GM21526 (cell line): ENCODE results near the gene IBA57.
"Not testable (repeated sequence)": the region's sequence is repeated elsewhere in the genome, so short reads cannot be mapped to it uniquely, and the experiment has no call there.

Experiments used
- ATAC-seq: cut with Tn5 transposase; IDR thresholded peaks from one replicate; pipeline ENCODE4 v1.9.1; 2021; ENCODE audit warnings: moderate library complexity; ENCODE audit not compliant: unreplicated experiment, low FRiP score

Gene IBA57

DNA sequence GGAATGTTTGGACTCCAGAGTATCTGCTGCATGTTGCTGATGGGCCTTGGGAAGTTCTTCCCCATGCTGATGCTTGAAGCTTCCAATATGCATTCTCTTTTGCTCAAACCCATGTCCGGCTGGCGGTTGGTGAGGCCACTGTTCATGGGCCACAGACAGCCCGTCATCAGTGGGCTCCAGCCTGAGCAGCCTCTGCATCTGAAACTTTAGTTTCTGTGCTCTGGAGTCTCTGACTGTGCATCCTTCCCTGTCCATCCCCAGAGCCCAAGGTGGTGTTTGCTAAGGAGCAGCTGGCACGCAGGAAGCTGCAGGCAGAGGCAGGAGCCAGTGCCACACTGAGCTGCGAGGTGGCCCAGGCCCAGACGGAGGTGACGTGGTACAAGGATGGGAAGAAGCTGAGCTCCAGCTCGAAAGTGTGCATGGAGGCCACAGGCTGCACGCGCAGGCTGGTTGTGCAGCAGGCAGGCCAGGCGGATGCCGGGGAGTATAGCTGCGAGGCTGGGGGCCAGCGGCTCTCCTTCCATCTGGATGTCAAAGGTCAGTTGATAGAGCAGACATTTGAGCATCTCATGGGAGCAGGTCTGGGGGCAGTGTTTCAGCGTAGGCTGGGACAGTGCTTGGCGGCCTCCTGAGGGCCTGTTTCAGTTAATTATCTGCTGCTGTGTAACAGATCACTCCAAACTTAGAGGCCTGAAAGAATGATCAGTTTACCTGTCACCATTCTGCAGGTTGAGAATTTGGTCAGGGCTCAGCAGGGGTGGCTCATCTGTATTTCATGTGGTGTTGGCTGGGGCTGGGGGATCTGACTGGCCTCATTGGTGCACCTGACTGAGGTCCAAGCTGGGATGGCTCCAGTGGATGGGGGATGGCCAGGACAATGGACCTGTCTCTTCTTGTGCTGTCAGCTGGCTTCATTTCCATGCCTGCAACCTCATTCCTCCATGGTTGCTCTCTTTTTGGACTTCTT is 58.9 kb downstream of the IBA57 start:
- no peak for ATAC-seq

DNA sequence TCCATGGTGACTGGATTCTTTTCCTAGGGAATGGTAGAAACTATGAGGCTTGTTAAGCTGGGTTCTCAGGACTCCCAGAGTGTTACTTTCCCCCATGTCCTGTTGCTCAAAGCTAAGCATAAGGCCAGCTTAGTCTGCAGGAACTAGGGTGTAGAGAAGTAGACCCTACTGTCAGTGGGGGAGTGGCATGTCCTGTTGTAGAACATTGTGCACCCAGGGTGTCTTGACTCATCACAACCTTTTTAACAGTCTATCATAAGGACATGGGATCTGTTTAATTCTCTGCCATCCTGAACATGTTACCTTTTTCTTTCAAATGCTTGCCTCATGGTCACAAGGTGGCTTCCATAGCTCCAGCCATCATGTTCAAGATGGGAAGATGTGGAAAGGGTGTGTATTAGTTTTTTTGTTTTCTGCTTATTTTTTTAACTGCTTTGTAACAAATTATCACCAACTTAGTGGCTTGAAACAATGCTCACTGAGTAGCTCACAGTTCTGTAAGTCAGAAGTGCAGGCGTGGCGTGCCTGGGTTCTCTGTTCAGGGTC is 59.6 kb downstream of the IBA57 start:
- ATAC-seq, result no peak

DNA sequence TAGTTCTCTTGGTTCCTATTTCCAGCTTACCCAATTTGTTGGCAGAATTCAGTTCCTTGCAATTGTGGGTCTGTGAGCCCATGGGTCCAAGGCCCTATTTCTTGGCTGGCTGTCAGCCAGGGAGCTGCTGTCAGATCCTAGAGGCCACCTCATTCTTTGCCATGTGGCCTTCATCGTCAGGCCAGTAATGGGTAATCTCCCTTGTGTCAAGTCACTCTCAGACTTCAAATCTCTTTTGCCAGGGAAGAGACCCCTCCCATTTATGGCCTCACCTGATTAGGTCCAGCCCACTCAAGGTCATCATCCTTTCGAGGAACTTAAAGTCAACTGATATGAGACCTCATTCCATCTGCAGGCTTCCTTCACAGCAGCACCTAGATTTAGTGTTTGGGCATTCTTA is 60.1 kb downstream of the IBA57 start:
- ATAC-seq, result no peak

DNA sequence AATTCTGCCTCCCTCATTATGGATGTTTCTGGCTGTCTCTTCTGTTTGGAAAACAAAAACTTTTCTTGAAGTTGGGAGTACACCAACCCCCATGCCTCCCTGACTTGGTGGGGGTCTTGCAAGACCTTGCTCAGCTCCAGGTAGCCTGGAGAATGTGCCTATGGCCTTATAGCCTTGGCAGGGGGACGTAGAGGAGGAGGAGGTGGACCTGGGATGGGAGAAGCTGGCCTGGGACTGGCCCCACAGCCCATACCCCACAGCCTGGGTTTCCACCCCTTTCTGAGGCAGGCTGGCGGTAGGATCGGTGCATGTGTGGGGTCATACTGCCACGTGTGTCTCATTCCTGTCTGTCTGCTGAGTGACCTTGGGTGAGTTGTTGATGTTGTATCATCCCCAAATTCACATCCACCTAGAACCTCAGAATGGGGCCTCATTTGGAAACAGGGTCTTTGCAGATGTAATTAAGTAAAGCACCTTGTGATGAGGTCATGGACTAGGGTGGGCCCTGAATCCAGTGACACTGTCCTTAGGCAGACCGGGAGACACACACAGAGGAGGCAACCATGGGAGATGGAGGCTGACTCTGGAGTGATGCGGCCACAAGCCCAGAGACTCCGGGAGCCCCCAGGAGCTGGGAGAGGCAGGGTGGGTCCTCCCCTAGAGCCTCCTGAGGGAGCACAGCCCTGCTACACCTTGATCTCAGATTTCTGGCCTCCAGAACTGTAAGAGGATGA is 60.7 kb downstream of the IBA57 start:
- ATAC-seq, result no peak

DNA sequence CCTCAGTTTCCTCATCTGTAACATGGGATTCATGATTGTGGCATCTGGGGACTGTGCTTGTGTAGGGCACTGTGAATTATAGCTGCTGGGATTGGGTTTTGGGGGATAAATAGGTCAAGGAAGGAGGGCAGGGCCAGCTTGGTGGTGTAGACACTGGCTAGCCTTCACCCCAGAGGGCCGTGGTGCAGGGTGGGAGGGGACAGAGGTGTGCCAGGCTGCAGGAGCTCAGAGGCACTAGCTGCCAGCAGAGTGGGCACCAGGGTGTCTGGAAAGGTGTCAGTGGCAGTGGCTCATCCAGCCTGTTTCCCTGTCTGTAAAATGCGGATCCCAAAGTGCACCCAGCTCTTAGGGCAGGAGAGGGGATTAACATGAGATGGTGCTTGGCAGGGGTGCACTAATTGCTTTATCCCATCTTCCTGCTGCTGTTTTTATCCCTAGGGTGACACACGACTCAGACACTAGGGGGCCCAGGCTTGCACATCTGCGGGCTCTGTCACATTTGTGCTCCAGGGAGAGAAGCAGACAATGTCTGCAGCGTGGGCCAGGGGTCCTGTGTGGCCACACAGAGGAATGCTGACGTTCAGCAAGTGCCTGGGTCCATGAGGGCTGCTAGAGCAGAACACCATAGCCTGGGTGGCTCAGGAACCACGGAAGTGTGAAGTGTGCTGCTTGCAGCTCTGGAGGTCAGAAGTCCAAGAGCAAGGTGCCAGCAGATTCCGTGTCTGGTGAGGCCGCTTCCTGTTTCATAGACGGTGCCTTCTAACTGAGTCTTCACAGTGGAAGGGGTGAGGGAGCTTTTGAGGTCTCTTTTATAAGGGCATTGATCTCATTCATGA is 61.6 kb downstream of the IBA57 start:
- no peak for ATAC-seq

DNA sequence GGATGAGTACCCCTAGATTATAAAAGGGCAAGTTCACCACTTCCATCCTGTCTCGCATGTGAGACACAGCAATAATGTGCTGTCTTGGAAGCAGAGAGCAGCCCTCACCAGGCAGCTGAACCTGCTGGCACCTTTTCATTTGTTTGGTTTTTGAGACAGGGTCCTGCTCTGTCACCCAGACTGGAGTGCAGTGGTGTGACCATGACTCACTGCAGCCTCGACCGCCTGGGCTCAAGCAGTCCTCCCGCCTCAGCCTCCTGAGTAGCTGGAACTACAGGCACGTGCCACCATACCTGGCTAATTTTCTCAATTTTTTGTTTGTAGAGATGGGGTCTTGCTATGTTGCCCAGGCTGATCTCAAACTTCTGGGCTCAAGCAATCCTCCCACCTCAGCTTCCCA is 62.5 kb downstream of the IBA57 start:
- ATAC-seq, result not testable (repeated sequence)

DNA sequence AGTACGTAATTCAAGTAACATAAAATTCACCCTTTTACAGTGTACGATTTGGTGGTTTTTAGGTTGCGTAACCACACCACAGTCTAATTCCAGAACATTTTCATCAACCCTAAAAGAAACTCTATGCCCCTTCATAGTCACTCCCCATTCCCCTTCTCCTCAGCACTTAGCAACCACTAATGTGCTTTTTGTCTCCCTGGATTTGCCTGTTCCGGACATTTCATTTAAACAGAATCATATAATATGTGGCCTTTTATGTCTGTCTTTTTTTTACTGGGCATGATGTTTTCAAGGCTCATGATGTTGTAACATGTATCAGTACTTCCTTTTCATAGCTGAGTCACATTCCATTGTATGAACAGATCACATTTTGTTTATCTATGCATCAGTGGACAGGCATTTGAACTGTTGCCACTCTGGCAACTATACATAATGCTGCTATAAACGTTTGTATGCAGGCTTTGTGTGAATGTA is 63.0 kb downstream of the IBA57 start:
- no peak for ATAC-seq

DNA sequence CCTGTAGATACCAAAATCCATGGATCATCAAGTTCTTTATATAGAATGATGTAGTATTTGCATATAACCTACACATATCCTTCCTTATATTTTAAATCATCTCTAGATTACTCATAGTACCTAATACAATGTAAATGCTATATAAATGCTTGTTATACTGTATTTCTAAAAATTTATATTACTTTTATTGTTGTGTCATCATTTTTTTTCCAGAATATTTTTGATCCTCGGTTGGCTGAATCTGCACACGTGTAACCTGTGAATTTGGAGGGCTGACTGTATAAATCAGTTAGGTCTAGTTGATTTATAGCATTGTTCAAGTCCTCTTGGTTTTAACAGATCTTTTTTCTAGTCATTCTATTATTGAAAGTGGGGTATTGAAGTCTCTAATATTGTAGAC is 65.6 kb downstream of the IBA57 start:
- ATAC-seq, result no peak
